H1 (cell line): ENCODE measurements around the gene CD81. TPM values are rescaled to one million over a fixed set of nuclear protein-coding genes. Genes with fewer than 3 reads are reported as not detected.

Source experiments
- HDAC6 ChIP-seq: IDR thresholded peaks from one replicate; pipeline ENCODE4 v1.7.1; 2012; ENCODE audit warnings: low read depth, mild to moderate bottlenecking, inconsistent platforms, low read length, moderate library complexity
- SIN3A ChIP-seq, 2 experiments: IDR thresholded peaks in 1 of 2; conservative IDR thresholded peaks in 1 of 2; 2 replicates each; pipeline ENCODE4 v1.6.1; 2011 to 2012; ENCODE audit warnings: low read length in 2 of 2, improper control_type of control experiment in 1 of 2, low read depth in 1 of 2, mild to moderate bottlenecking in 1 of 2
- SRF ChIP-seq: IDR thresholded peaks from 2 replicates; pipeline ENCODE4 v1.6.1; 2011; ENCODE audit warnings: mild to moderate bottlenecking, low read depth, low read length, moderate library complexity
- polyA plus RNA-seq, 7 experiments: library from polyadenylated mRNA; depleted of rRNA in 3 of 7; stranded (reverse) in 5 of 7; unstranded in 2 of 7; fragments of >200 nt in 5 of 7; fragments of 200-250 nt in 2 of 7; gene quantifications; 1 replicate in 5 of 7; 2 replicates in 1 of 7; 4 replicates in 1 of 7; pipeline versions ENCODE4 v1.2.1 to v1.2.3, GENCODE V29; 2011 to 2013; ENCODE audit warnings: missing spikeins in 2 of 7, mixed read lengths in 2 of 7
- total RNA-seq: library from RNA; stranded (reverse); fragmentation: NEBNext Ultra II Directional; extraction: Animal tissue kit (Norgen Biotek cat#: 25700); gene quantifications from 2 replicates; pipeline ENCODE4 v1.2.1, GENCODE V29; 2021

Gene CD81
- total and polyA plus RNA-seq, 2 of the 8 experiments (the other 6 are each of a cell fraction or from before 2014, with no cell fraction given) = 238 to 309 TPM

GRCh38 chr11:2328656-2329354, 48.3 kb upstream of the CD81 start (continued):
- no peak for TF ChIP-seq SRF
- no peak for TF ChIP-seq HDAC6
- TF ChIP-seq SIN3A (conservative IDR thresholded peaks at IDR 0.05 in 1 of 2, IDR thresholded peaks at IDR 0.05 in 1 of 2; ENCODE audit: low read depth in 1 of 2, low read length in 2 of 2) = no peak
